Nephron progenitor cell (in vitro differentiated cells): ENCODE measurements around the gene TMEM244.

Experiments used
- DNase-seq: peaks from one replicate; pipeline ENCODE4 v3.0.0; 2021
- H3K27ac Mint-ChIP-seq: 2 replicates; pipeline ENCODE4 v1.8.0; 2021; ENCODE audit warnings: mild to moderate bottlenecking, moderate library complexity, mixed read lengths
- H3K27me3 Mint-ChIP-seq: 2 replicates; pipeline ENCODE4 v1.8.0; 2021; ENCODE audit warnings: mild to moderate bottlenecking, low read depth, mixed read lengths; ENCODE audit not compliant: poor library complexity
- H3K36me3 Mint-ChIP-seq: 2 replicates; pipeline ENCODE4 v1.8.0; 2021; ENCODE audit warnings: low read depth, mixed read lengths
- H3K4me1 Mint-ChIP-seq: 2 replicates; pipeline ENCODE4 v1.8.0; 2021; ENCODE audit warnings: mixed read lengths
- H3K4me3 Mint-ChIP-seq: 2 replicates; pipeline ENCODE4 v1.8.0; 2021; ENCODE audit warnings: mild to moderate bottlenecking, moderate library complexity, mixed read lengths
- H3K9me3 Mint-ChIP-seq: 2 replicates; pipeline ENCODE4 v1.8.0; 2021; ENCODE audit warnings: mild to moderate bottlenecking, moderate library complexity, mixed read lengths
- CTCF ChIP-seq: fragments of 200-600 bp; sonication (generic); IDR thresholded peaks from 2 replicates; pipeline ENCODE4 v1.5.0; 2021; ENCODE audit warnings: antibody characterized with exemption

Gene TMEM244

GRCh38 chr6:129874837-129875236 lies 13.7 kb upstream of the TMEM244 start:
- H3K36me3 Mint-ChIP-seq: no peaks in the 10 kb centered on the region
- TF ChIP-seq CTCF: no peak

GRCh38 chr6:129872586-129872985 lies 11.5 kb upstream of the TMEM244 start:
- no peak for DNase-seq
- Mint-ChIP-seq H3K9me3 (no peaks in the 10 kb centered on the region), H3K36me3 (no peaks in the 10 kb centered on the region), H3K4me3 (no peak overlapping the region), H3K27ac (no peak overlapping the region), H3K4me1 (no peaks in the 10 kb centered on the region), H3K27me3 (no peaks in the 10 kb centered on the region)
- TF ChIP-seq CTCF: no peak

More at GRCh38 chr6:129874837-129875236, 13.7 kb upstream of the TMEM244 start:
- Mint-ChIP-seq H3K27ac (no peak overlapping the region), H3K27me3 (no peaks in the 10 kb centered on the region), H3K4me1 (no peaks in the 10 kb centered on the region), H3K4me3 (no peak overlapping the region), H3K9me3 (peaks cover 14% of the 10 kb centered on the region)
- DNase-seq: no peak

GRCh38 chr6:129871221-129871620 lies 10.1 kb upstream of the TMEM244 start:
- H3K36me3 Mint-ChIP-seq: no peaks in the 10 kb centered on the region
- no peak for DNase-seq
- no peaks in the 10 kb centered on the region for H3K4me1 Mint-ChIP-seq
- H3K9me3 Mint-ChIP-seq: no peaks in the 10 kb centered on the region
- TF ChIP-seq CTCF: no peak
- no peak overlapping the region for H3K27ac Mint-ChIP-seq
- no peak overlapping the region for H3K4me3 Mint-ChIP-seq
- no peaks in the 10 kb centered on the region for H3K27me3 Mint-ChIP-seq

- no peak for TF ChIP-seq CTCF
- Mint-ChIP-seq H3K36me3 (no peaks in the 10 kb centered on the region), H3K9me3 (no peaks in the 10 kb centered on the region), H3K27ac (no peak overlapping the region), H3K4me1 (no peaks in the 10 kb centered on the region), H3K27me3 (no peaks in the 10 kb centered on the region), H3K4me3 (no peak overlapping the region)
- no peak for DNase-seq
Measured at GRCh38 chr6:129867403-129867802, 6.3 kb upstream of the TMEM244 start.

- no peak overlapping the region for H3K4me3 Mint-ChIP-seq
- no peak overlapping the region for H3K27ac Mint-ChIP-seq
- no peaks in the 10 kb centered on the region for H3K36me3 Mint-ChIP-seq
- DNase-seq: no peak
- H3K9me3 Mint-ChIP-seq: no peaks in the 10 kb centered on the region
- no peak for TF ChIP-seq CTCF
- H3K27me3 Mint-ChIP-seq: no peaks in the 10 kb centered on the region
- no peaks in the 10 kb centered on the region for H3K4me1 Mint-ChIP-seq
Measured at GRCh38 chr6:129866688-129867087, 5.6 kb upstream of the TMEM244 start.

GRCh38 chr6:129866256-129866655 lies 5.1 kb upstream of the TMEM244 start:
- H3K4me3 Mint-ChIP-seq: no peak overlapping the region

More at GRCh38 chr6:129866256-129866655, 5.1 kb upstream of the TMEM244 start:
- DNase-seq: no peak
- TF ChIP-seq CTCF: no peak
- Mint-ChIP-seq H3K27ac (no peak overlapping the region), H3K4me1 (no peaks in the 10 kb centered on the region), H3K36me3 (no peaks in the 10 kb centered on the region), H3K9me3 (no peaks in the 10 kb centered on the region), H3K27me3 (no peaks in the 10 kb centered on the region)
